Measurements from ENCODE around the gene NHSL2. TPM values are rescaled to one million over a fixed set of nuclear protein-coding genes. Genes with fewer than 3 reads are reported as not detected.
"Not testable (repeated sequence)": the region's sequence is repeated elsewhere in the genome, so short reads cannot be mapped to it uniquely, and the experiment has no call there.

NHSL2 gene
- polyA plus RNA-seq, 1 of the 3 experiments (the other 2 are of a cell fraction), result 0.61 TPM

GRCh38 chrX:72057849-72058248 lies 147.2 kb downstream of the NHSL2 start:
- Histone ChIP-seq H3K4me1 (ENCODE audit: control insufficient read depth in 1 of 2, insufficient read depth in 2 of 2, low read depth in 1 of 2, low read length in 1 of 2) (peaks cover 0 to 18% of the 10 kb centered on the region in 2 experiments; a peak in 2 of 4 replicates), H3K9me3 (no peaks in the 10 kb centered on the region), H3K9ac (no peak overlapping the region), H3K79me2 (ENCODE audit: insufficient read depth) (no peaks in the 10 kb centered on the region), H3K27me3 (ENCODE audit: insufficient read depth) (no peaks in the 10 kb centered on the region; the same call in 1 of the 2 replicates), H3K36me3 (replicated peaks in 1 of 2; ENCODE audit: control insufficient read depth in 1 of 2, insufficient read depth in 2 of 2, low read length in 1 of 2) (no peaks in the 10 kb centered on the region), H4K20me1 (ENCODE audit: insufficient read depth) (no peaks in the 10 kb centered on the region), H3K4me3 (ENCODE audit: low read depth in 2 of 2, low read length in 1 of 2) (no peak overlapping the region), H3K4me2 (no peak overlapping the region), H2AFZ (ENCODE audit: low read depth) (no peak overlapping the region), H3K27ac (ENCODE audit: low read depth in 2 of 2, low read length in 1 of 2) (no peak overlapping the region), H3K9me2 (no peaks in the 10 kb centered on the region), H3F3A (replicated peaks; ENCODE audit: insufficient read depth) (no peaks in the 10 kb centered on the region)
- no peak for DNase-seq
- CTCF ChIA-PET, result interaction anchor here (1.0 to 2.5 kb wide), 6 partner anchors 10 to 67 kb away, joined by 3 to 10 read pairs (median 4); no protein-coding TSS in a partner anchor
- TF ChIP-seq ZBTB33 (IDR thresholded peaks at IDR 0.05; ENCODE audit: borderline replicate concordance, low read depth) (no peak), RCOR1 (IDR thresholded peaks at IDR 0.05; ENCODE audit: low read length) (no peak), IRF3 (IDR thresholded peaks at IDR 0.05; ENCODE audit: low read depth, low read length) (no peak), CHD2 (IDR thresholded peaks at IDR 0.05; ENCODE audit: low read length, partially characterized antibody) (no peak), RXRA (IDR thresholded peaks at IDR 0.05; ENCODE audit: borderline replicate concordance, low read depth) (no peak), EP300 (IDR thresholded peaks at IDR 0.05; ENCODE audit: borderline replicate concordance in 1 of 2, low read depth in 1 of 2, low read length in 1 of 2) (no peak), SMC3 (IDR thresholded peaks at IDR 0.05; ENCODE audit: low read depth, low read length) (no peak), TCF12 (IDR thresholded peaks at IDR 0.05) (no peak), FOXJ3 (CRISPR knock-in tag; IDR thresholded peaks at IDR 0.05) (no peak), PBX3 (IDR thresholded peaks at IDR 0.05) (no peak)
- 25% methylated on average over 1 of the region's 1 CpG for WGBS (ENCODE audit: low lambda C conversion rate)
- POLR2A ChIA-PET, result interaction anchor here (0.7 kb wide), 1 partner anchor 36 kb away, joined by 3 read pairs; no protein-coding TSS in a partner anchor

- not testable (repeated sequence) for DNase-seq; H3K9me2 ChIP-seq; H3F3A ChIP-seq (replicated peaks; ENCODE audit: insufficient read depth); H2AFZ ChIP-seq (ENCODE audit: low read depth); H3K4me2 ChIP-seq; H3K36me3 ChIP-seq (replicated peaks in 1 of 2; ENCODE audit: control insufficient read depth in 1 of 2, insufficient read depth in 2 of 2, low read length in 1 of 2); H3K4me3 ChIP-seq (ENCODE audit: low read depth in 2 of 2, low read length in 1 of 2); H3K79me2 ChIP-seq (ENCODE audit: insufficient read depth); H3K27ac ChIP-seq (ENCODE audit: low read depth in 2 of 2, low read length in 1 of 2); H3K27me3 ChIP-seq (ENCODE audit: insufficient read depth); H3K9me3 ChIP-seq; H4K20me1 ChIP-seq (ENCODE audit: insufficient read depth); H3K9ac ChIP-seq
- WGBS (ENCODE audit: low lambda C conversion rate), result 84% methylated on average over 15 of the region's 15 CpGs
- CTCF ChIA-PET, result interaction anchor here (1.0 to 3.0 kb wide), 7 partner anchors 9 to 66 kb away, joined by 3 to 10 read pairs (median 4); no protein-coding TSS in a partner anchor
- POLR2A ChIA-PET, result interaction anchor here (0.7 kb wide), 1 partner anchor 37 kb away, joined by 3 read pairs; no protein-coding TSS in a partner anchor
- H3K4me1 ChIP-seq (ENCODE audit: control insufficient read depth in 1 of 2, insufficient read depth in 2 of 2, low read depth in 1 of 2, low read length in 1 of 2), result peaks cover 0 to 19% of the 10 kb centered on the region in 2 experiments; a peak in 2 of 4 replicates
Measured at GRCh38 chrX:72058346-72058745, 147.7 kb downstream of the NHSL2 start.
